Esophagus (tissue), 2 donors: ENCODE measurements around the gene BRD7. TPM values are rescaled to one million over a fixed set of nuclear protein-coding genes. Genes with fewer than 3 reads are reported as not detected.

ENCODE experiments used
- H3K27ac ChIP-seq, 2 donors: one replicate each; pipeline ENCODE4 v1.5.1; 2013; ENCODE audit warnings: low read depth in 2 of 2, mild to moderate bottlenecking in 2 of 2, inconsistent platforms in 1 of 2, low read length in 1 of 2, moderate library complexity in 1 of 2
- H3K27me3 ChIP-seq, 2 donors: one replicate each; pipeline ENCODE4 v1.6.1; 2013; ENCODE audit warnings: low read length in 2 of 2, control low read depth in 1 of 2, mild to moderate bottlenecking in 1 of 2; ENCODE audit not compliant: insufficient read depth in 2 of 2, control insufficient read depth in 1 of 2
- H3K36me3 ChIP-seq, 2 donors: one replicate each; pipeline ENCODE4 v1.6.1; 2013; ENCODE audit warnings: low read length in 1 of 2; ENCODE audit not compliant: control insufficient read depth in 2 of 2, insufficient read depth in 2 of 2
- H3K4me1 ChIP-seq, 2 donors: one replicate each; pipeline ENCODE4 v1.6.1; 2013; ENCODE audit warnings: low read length in 1 of 2; ENCODE audit not compliant: control insufficient read depth in 2 of 2, insufficient read depth in 2 of 2
- H3K4me3 ChIP-seq, 2 donors: one replicate each; pipeline ENCODE4 v1.5.1; 2013; ENCODE audit warnings: low read length in 2 of 2, mild to moderate bottlenecking in 2 of 2, low read depth in 1 of 2, moderate library complexity in 1 of 2
- H3K9me3 ChIP-seq, 2 donors: one replicate each; pipeline ENCODE4 v1.6.1; 2013; ENCODE audit warnings: mild to moderate bottlenecking in 2 of 2, low read depth in 1 of 2, low read length in 1 of 2, moderate library complexity in 1 of 2; ENCODE audit not compliant: control insufficient read depth in 2 of 2, insufficient read depth in 1 of 2
- WGBS, 2 donors: extraction: QIAGEN DNeasy Blood & Tissue Kit; methylation state at CpG; one replicate each; pipeline ENCODE4 v1.1.7; 2013; 5-methylcytosine and 5-hydroxymethylcytosine counted together
- polyA plus RNA-seq, 2 donors: library from polyadenylated mRNA; stranded (reverse); fragments of 200-250 nt; gene quantifications; one replicate each; pipeline ENCODE4 v1.2.3, GENCODE V29; 2013
- donor health status: healthy with polysubstance abuse.
- donor health status: Bipolar disorder and iron deficiency.

The BRD7 gene
- polyA plus RNA-seq, 2 donors: 42.1 to 45.0 TPM

GRCh38 chr16:50400312-50400966 lies 31.7 kb upstream of the BRD7 start:
- Histone ChIP-seq H3K27me3 (no peaks in the 10 kb centered on the region), H3K9me3 (no peaks in the 10 kb centered on the region), H3K36me3 (no peaks in the 10 kb centered on the region), H3K27ac (no peak overlapping the region), H3K4me3 (no peak overlapping the region), H3K4me1 (peaks cover 0 to 4% of the 10 kb centered on the region in 2 donors)
- WGBS, 2 donors: 90 to 95% methylated on average over 8 of the region's 8 CpGs

GRCh38 chr16:50399411-50399810 lies 30.6 kb upstream of the BRD7 start:
- Histone ChIP-seq H3K36me3 (no peaks in the 10 kb centered on the region), H3K27ac (no peak overlapping the region), H3K27me3 (no peaks in the 10 kb centered on the region), H3K4me3 (no peak overlapping the region), H3K9me3 (no peaks in the 10 kb centered on the region), H3K4me1 (peaks cover 0 to 4% of the 10 kb centered on the region in 2 donors)
- WGBS, 2 donors: 84 to 88% methylated on average over 3 of the region's 3 CpGs

GRCh38 chr16:50398336-50398735 lies 29.5 kb upstream of the BRD7 start:
- Histone ChIP-seq H3K4me1 (peaks cover 0 to 4% of the 10 kb centered on the region in 2 donors), H3K27me3 (no peaks in the 10 kb centered on the region), H3K36me3 (no peaks in the 10 kb centered on the region), H3K4me3 (no peak overlapping the region), H3K27ac (peak overlapping the region in 1 of 2 donors; percentile 59), H3K9me3 (no peaks in the 10 kb centered on the region)
- WGBS, 2 donors: 87 to 92% methylated on average over 5 of the region's 5 CpGs

- 50 to 63% methylated on average over 8 of the region's 8 CpGs for WGBS, 2 donors
Observed at GRCh38 chr16:50396761-50397535, 28.2 kb upstream of the BRD7 start.

GRCh38 chr16:50395763-50396710 lies 27.2 kb upstream of the BRD7 start:
- whole genome bisulfite sequencing, 2 donors: 82 to 84% methylated on average over 10 of the region's 10 CpGs
- Histone ChIP-seq H3K27ac (peak overlapping the region; percentile 78 to 92), H3K4me3 (peak overlapping the region in 1 of 2 donors; percentile 23)

More at GRCh38 chr16:50396761-50397535, 28.2 kb upstream of the BRD7 start:
- no peaks in the 10 kb centered on the region for H3K27me3 ChIP-seq
- H3K4me1 ChIP-seq: peaks cover 0 to 4% of the 10 kb centered on the region in 2 donors
- H3K4me3 ChIP-seq: no peak overlapping the region
- no peaks in the 10 kb centered on the region for H3K36me3 ChIP-seq
- H3K9me3 ChIP-seq: no peaks in the 10 kb centered on the region
- peak overlapping the region; percentile 78 to 92 for H3K27ac ChIP-seq

GRCh38 chr16:50393858-50394802 lies 25.3 kb upstream of the BRD7 start:
- no peaks in the 10 kb centered on the region for H3K27me3 ChIP-seq
- H3K27ac ChIP-seq: no peak overlapping the region
- 70 to 74% methylated on average over 6 of the region's 6 CpGs for WGBS, 2 donors
- no peaks in the 10 kb centered on the region for H3K36me3 ChIP-seq
- no peak overlapping the region for H3K4me3 ChIP-seq
- peaks cover 0 to 4% of the 10 kb centered on the region in 2 donors for H3K4me1 ChIP-seq
- no peaks in the 10 kb centered on the region for H3K9me3 ChIP-seq

More at GRCh38 chr16:50395763-50396710, 27.2 kb upstream of the BRD7 start:
- Histone ChIP-seq H3K36me3 (no peaks in the 10 kb centered on the region), H3K27me3 (no peaks in the 10 kb centered on the region), H3K9me3 (no peaks in the 10 kb centered on the region), H3K4me1 (peaks cover 0 to 4% of the 10 kb centered on the region in 2 donors)

GRCh38 chr16:50393416-50393815 lies 24.6 kb upstream of the BRD7 start:
- Histone ChIP-seq H3K27me3 (no peaks in the 10 kb centered on the region), H3K27ac (no peak overlapping the region), H3K4me1 (peaks cover 0 to 4% of the 10 kb centered on the region in 2 donors), H3K9me3 (peaks cover 0 to under 1% of the 10 kb centered on the region in 2 donors), H3K4me3 (no peak overlapping the region), H3K36me3 (no peaks in the 10 kb centered on the region)
- 70% methylated on average over 8 of the region's 8 CpGs for WGBS, 2 donors

- no peaks in the 10 kb centered on the region for H3K27me3 ChIP-seq
- no peak overlapping the region for H3K4me3 ChIP-seq
- H3K9me3 ChIP-seq: peaks cover 0 to 2% of the 10 kb centered on the region in 2 donors
- 54 to 60% methylated on average over 30 of the region's 30 CpGs for WGBS, 2 donors
- H3K36me3 ChIP-seq: no peaks in the 10 kb centered on the region
- no peak overlapping the region for H3K27ac ChIP-seq
- peaks cover 0 to 4% of the 10 kb centered on the region in 2 donors for H3K4me1 ChIP-seq
Observed at GRCh38 chr16:50390914-50391716, 22.3 kb upstream of the BRD7 start.
